Islet of Langerhans (tissue), 1 donor: ENCODE data around the gene AAGAB.
"Not testable (repeated sequence)": the region's sequence is repeated elsewhere in the genome, so short reads cannot be mapped to it uniquely, and the experiment has no call there.

Experiments used
- FAIRE-seq: peaks from one replicate; lab custom pipeline; 2011; peaks lifted over from hg19 to GRCh38; lab: Jason Lieb, UNC

AAGAB gene

DNA sequence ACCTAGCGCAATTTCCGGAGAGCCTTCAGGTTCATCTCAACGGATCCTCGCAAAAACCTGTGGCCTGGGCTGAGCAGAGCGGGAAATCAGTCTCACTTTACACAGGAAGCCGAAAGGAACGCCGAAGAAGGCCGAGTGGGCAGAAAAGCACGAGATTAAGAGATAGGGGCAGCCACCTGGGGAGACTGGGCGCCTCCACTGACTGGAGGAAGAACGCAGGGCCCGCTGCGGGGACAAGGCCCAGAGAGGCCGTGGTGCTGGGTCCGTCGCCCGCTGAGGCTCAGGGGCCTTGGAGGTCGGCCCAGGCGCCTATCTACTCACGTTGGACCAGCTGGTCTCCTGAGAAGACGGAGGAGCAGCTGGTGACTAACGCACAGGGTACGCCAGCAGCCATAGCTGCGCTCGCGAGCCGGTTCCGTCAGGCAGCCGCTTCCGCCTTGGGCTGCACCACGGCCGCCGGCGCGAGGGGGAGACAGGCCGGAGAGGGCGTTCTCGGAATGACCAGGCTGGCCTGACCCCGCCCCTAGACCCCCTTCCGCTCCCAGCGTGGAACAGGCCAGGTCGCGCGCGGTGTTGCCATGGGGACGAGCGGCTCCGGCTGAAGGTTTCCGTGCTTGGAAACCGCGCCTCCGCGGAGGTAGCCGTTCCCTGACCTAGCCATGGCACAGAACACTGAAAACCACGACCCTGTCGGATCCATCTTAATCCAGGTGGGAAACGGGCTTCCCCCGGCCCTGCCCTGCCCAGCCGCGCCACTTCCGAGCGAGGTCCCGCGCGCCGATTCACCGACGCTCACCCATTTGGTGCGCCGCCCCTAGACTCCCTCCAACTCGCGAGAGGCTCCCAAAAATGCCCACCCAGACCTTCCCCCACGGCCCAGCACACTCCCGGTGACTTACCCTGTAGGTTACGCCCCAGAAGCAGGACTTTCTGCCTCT is at the start of gene AAGAB, which contains the start of gene IQCH:
Gene AAGAB (minus strand): TSS at position 424 of the 938 bp plus-strand sequence. CDS start 30 bp downstream, at position 394.
Gene IQCH (plus strand): TSS at position 549 of the 938 bp plus-strand sequence. CDS start 111 bp downstream, at position 660.
- peak; percentile 61 for FAIRE-seq

GRCh38 chr15:67303490-67304363 is 49.3 kb upstream of the AAGAB start:
- peak; percentile 60 for FAIRE-seq

- FAIRE-seq = no peak
Observed at GRCh38 chr15:67300266-67301025, 46.0 kb upstream of the AAGAB start.

DNA sequence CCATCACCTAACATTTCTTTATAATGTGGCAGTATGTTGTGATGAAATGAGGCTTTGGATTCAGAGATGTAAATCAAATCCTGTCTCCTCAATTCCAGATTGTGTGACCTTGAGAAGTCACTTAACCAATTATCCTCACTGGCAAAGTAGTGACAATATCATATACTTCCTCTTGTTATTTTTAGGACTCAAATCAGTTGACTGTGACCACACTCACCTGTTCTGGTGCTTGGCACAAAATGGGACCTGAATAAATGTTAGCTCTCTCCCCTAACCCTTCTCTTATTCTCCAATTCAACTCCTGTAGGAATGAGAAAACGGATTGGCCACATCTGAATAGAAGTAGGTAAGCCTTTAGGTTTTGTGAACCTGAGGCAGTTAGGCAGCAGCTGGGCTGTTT is 42.2 kb upstream of the AAGAB start:
- FAIRE-seq = no peak

GRCh38 chr15:67296188-67296587 is 41.7 kb upstream of the AAGAB start:
- FAIRE-seq = no peak

DNA sequence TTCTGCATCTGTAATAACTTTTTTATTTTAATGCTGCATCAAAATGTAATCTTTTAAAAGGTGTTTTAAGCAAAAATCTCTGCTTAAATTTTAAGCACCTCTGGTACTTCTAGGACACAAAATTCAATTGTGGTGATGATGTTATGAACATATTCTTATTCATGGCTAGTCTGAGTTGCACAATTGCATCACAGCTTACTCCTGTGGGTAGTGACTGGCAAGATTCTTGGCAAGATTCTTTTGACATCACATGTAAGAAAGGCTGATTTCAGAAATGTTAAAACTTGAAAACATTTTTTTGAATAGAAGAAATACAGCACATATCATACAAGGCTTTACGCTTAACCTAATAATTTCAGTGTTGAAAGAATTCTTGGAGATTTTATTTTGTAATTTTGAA is 35.9 kb upstream of the AAGAB start:
- FAIRE-seq = no peak

GRCh38 chr15:67286400-67286799 is 31.9 kb upstream of the AAGAB start:
- FAIRE-seq = not testable (repeated sequence)

- FAIRE-seq = not testable (repeated sequence)
Observed at GRCh38 chr15:67285625-67286024, 31.2 kb upstream of the AAGAB start.

DNA sequence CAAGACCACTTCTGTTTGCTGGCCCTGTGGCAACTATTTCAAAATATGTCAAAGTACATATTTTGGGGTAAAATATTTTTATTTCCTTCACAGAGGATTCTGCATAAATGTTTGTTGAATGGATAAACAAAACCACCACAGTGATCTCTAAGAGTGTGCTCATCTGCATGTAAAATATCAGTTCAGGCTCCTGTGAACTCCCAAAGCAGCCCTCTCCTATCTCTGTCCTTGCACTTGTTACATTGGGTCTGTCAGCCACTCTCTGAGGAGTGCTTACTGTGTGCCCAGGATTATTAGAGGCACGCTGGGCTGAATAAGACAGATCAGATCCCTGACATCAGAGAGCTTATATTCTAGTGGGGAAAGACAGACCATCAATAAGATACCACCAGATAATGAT is 27.3 kb upstream of the AAGAB start:
- FAIRE-seq = no peak

GRCh38 chr15:67280217-67280616 is 25.8 kb upstream of the AAGAB start:
- no peak for FAIRE-seq

- FAIRE-seq = no peak
Observed at GRCh38 chr15:67276666-67277065, 22.2 kb upstream of the AAGAB start.

DNA sequence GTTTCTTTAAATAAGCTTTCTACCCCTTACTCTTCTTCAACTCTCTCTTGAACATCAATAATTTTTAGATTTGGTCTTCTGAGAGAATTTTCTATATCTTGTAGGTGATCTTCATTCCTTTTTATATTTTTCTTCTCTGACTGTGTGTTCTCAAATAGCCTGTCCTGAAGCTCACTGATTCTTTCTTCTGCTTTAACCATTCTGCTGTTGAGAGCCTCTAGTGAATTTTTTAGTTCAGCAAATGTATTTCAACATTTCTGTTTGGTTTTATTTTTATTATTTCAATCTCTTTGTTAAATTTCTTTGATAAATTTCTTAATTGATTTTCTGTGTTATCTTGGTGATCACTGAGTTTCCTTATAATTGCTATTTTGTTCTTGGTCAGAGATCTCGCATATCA is 19.8 kb upstream of the AAGAB start:
- no peak for FAIRE-seq

- no peak for FAIRE-seq
Observed at GRCh38 chr15:67267951-67268941, 13.8 kb upstream of the AAGAB start.

DNA sequence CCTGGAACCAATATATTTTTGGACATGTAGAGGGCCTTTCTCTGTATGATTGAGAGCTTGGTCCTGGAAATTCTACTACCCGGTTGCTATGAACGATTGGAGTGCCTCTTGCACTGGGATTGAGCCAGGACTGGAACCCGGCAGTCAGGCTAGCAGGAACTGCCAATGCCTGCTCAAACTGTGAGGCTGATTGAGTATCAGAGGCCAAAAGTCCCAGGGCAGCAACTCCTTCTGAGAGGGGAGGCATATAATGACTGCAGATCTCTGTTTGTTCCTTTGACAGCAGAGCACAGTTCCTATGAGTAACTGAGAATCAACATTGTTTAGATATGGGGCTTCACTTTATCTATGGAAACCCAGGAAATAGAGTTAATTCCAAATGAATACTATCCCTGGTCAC is 13.0 kb upstream of the AAGAB start:
- no peak for FAIRE-seq

DNA sequence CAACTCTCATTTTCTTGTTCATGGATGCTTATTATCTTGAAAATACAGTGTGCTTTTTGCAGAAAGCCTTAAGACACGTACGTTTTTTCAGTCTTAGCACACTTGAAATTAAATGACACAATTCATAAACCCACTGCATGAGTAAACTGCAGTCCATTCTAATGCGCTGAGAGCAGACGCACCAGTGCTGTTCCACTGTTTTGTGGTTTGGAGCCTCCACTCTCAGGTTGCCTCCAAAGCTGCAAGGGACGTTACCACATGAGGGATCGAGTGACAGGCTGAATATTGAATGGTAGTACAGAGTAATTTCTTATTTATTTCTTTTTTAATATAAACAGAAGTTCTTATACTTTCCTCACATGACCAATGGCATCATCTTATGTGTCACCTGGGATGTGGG is 12.4 kb upstream of the AAGAB start:
- FAIRE-seq = no peak

- no peak for FAIRE-seq
Observed at GRCh38 chr15:67259806-67260205, 5.3 kb upstream of the AAGAB start.

- FAIRE-seq = no peak
Observed at GRCh38 chr15:67259379-67259778, 4.9 kb upstream of the AAGAB start.

DNA sequence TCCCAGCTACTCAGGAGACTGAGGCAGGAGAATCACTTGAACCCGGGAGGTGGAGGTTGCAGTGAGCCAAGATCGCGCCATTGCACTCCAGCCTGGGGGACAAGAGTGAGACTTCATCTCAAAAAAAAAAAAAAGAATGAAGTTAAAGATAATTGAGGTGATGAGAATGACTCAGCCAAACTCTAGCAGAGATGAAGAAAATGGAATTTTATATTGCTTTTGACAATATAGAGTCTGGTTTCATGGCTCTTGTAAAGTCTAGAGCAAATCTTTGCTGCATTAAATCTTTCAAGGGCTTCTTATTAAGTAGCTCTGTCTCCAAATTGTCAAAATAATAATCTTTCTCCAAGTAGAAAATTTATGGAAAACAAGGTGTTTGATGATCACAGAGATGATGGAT is 4.0 kb upstream of the AAGAB start:
- FAIRE-seq = not testable (repeated sequence)

GRCh38 chr15:67256051-67256450 is 1.6 kb upstream of the AAGAB start:
- FAIRE-seq = no peak

DNA sequence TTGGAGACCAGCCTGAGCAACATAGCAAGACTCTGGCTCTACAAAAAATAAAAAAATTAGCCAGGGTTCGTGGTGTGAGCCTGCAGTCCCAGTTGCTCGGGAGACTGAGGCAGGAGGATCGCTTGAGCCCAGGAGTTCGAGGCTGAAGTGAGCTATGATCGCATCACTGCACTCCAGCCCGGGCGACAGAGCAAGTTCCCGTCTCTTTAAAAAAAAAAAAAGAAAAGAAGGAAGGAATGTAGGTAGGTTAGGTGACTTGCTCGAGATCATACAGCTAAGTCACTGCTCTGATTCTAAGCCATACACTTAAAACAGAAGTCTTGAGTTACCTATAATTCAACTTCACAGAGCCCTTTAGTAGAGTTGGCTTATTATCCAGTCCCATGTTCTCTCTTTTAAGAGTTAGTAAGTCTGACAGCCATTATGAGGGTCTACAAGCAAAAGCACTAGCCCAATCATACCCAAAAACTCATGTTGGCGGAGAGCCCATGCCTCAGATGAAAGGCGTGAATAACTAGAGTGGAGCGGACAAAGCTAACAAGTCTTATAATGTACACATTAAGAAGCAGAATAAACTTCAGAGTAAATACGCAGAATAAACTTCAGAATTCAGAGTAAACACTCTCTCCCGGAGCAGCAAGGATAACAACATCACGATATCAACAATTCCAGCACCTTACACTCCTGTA is 768 bp downstream of the AAGAB start:
- peak; percentile 51 for FAIRE-seq
